Brain microvascular endothelial cell (primary cell): ENCODE data around the gene LSP1.
"Not testable (repeated sequence)": the region's sequence is repeated elsewhere in the genome, so short reads cannot be mapped to it uniquely, and the experiment has no call there.

Experiments used
- DNase-seq: peaks from one replicate; pipeline ENCODE4 v3.0.0-alpha.2; 2020
- H3K27ac ChIP-seq: fragments of 250-450 bp; sonication (Bioruptor Pico); 2 replicates; pipeline ENCODE4 v1.5.1; 2020; ENCODE audit warnings: mild to moderate bottlenecking, moderate library complexity
- H3K27me3 ChIP-seq: fragments of 250-450 bp; sonication (Bioruptor Pico); replicated peaks from 2 replicates; pipeline ENCODE4 v1.5.1; 2020; ENCODE audit warnings: mild to moderate bottlenecking
- H3K36me3 ChIP-seq: fragments of 250-450 bp; sonication (Bioruptor Pico); replicated peaks from 2 replicates; pipeline ENCODE4 v1.5.1; 2020; ENCODE audit warnings: mild to moderate bottlenecking
- H3K4me3 ChIP-seq: 2 replicates; pipeline ENCODE4 v1.5.1; 2011; ENCODE audit warnings: low read depth, mild to moderate bottlenecking, control low read depth, low read length, moderate library complexity
- CTCF ChIP-seq: IDR thresholded peaks from 2 replicates; pipeline ENCODE4 v1.5.1; 2011; ENCODE audit warnings: low read depth, mild to moderate bottlenecking, moderate library complexity, low read length, control low read depth, inconsistent platforms; ENCODE audit errors: missing control alignments
- in situ Hi-C: cut with HindIII; loops from 2 replicates; pipeline ENCODE4 v1.10.0; 2017; ENCODE audit warnings: low sequenced_read_pairs, low pct_ligation_motif_present

Gene LSP1

DNA sequence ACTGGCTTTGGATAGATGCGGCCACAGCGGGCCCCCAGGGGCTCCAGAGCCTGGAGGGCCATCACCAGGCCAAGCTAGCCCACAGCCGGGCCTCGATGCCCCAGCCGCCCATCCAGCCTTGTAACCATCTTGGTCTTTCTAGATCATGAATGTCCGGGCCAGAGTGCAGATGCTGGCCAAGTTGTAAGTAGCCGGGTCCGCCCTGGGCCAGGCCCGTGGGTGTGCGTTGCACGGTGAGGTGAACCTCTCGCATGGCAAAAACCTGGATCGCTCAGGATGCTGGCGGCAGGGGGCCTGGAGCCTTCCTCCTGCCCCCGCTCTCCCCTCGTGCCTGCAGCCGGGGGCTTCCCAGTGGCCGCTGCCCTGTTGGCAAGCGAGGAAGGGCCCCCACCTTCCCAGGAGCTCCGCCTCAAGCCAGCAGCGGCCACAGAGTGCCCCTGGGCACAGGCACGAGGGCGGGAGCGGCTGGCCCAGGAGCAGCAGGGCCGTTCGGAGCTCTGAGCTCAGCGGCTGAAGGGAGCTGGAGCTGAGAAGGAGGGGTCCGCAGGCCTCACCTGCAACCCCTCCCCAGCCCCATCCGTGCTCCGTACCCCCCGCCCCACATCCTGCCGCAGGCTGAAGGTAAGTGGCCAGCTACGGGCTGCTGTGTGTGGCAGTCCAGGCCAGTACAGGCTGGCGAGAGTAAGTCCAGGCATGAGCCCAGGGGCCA, 83.3 kb downstream of the LSP1 start:
- Histone ChIP-seq H3K27ac (no peak overlapping the region), H3K4me3 (no peak overlapping the region), H3K36me3 (no peaks in the 10 kb centered on the region), H3K27me3 (no peaks in the 10 kb centered on the region)
- in situ Hi-C loops: no loop called here
- no peak for TF ChIP-seq CTCF
- no peak for DNase-seq

DNA sequence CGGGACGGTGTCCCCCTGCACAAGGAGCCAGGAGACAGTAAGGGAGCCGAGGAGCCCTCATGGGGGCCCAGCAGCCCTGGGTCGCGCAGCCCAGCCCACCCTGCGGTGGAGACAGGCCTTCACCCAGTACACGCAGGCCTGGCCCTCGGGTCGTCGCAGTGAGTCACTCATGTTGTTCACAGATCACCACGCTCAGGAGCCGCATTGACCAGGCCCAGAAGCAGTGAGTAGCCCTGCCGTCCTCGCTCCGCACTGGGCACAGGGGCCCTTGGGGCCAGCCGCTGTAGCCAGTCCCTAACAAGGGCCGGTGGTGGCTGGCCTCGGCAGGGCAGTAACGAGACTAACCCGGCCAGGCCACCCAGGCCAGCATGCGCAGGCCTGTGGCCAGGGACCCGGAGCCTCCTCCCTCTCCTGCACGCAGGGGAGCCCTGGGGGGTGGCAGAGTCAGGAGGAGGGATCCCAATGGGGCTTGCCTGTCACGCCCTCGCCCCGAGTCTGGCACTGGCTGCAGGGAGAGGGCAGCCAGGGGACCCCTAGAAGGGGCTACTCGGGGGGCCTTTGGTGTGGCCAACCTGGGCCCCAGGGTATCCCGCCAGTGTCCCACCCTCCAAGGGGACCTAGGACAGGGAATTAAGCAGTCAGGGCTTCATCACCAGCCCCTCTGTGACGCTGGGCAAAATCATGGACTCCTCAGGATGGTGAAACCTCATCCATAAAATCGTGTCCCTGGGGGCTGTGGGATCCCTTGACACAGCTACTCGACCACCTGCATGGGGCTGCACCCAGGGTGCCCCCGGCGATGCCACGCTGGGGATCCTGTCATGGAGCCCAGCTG, 84.1 kb downstream of the LSP1 start:
- in situ Hi-C loops: no loop called here
- DNase-seq: no peak
- TF ChIP-seq CTCF: no peak
- no peak overlapping the region for H3K4me3 ChIP-seq
- no peaks in the 10 kb centered on the region for H3K36me3 ChIP-seq
- no peaks in the 10 kb centered on the region for H3K27me3 ChIP-seq
- H3K27ac ChIP-seq: no peak overlapping the region

GRCh38 chr11:1937616-1938342, 84.9 kb downstream of the LSP1 start:
- Histone ChIP-seq H3K36me3 (no peaks in the 10 kb centered on the region), H3K4me3 (no peak overlapping the region), H3K27ac (no peak overlapping the region), H3K27me3 (no peaks in the 10 kb centered on the region)
- no peak for TF ChIP-seq CTCF
- in situ Hi-C loops: no loop called here
- no peak for DNase-seq

DNA sequence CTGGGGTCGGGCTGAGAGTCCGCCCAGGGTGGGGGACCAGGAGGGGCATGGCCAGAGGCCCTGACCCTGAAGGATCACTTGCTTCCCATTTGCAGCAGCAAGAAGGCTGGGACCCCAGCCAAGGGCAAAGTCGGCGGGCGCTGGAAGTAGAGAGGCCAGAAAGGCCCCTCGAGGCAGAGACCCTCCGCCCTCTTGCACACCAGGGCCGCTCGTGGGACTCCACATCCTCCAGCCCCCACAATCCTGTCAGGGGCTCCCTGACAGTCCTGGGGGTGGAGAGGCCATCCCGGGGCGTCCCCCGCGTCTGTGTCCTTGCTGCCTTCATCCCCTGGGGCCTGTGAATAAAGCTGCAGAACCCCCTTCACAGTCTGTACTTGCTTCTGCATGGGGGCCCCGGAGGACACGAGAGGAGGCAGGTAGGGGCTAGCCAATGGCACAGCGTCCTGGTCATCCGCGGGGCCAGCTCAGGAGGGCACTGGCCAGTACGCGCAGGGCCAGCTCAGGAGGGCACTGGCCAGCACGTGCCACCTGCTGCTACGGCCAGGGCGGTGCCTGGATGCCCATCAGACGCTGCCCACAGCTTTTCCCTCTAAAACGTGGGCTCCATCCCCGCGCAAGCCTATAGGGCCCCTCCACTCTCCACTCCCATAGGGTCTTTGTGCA, 85.6 kb downstream of the LSP1 start:
- no peaks in the 10 kb centered on the region for H3K27me3 ChIP-seq
- in situ Hi-C loops: no loop called here
- H3K36me3 ChIP-seq: no peaks in the 10 kb centered on the region
- no peak for TF ChIP-seq CTCF
- DNase-seq: no peak
- H3K27ac ChIP-seq: no peak overlapping the region
- no peak overlapping the region for H3K4me3 ChIP-seq

DNA sequence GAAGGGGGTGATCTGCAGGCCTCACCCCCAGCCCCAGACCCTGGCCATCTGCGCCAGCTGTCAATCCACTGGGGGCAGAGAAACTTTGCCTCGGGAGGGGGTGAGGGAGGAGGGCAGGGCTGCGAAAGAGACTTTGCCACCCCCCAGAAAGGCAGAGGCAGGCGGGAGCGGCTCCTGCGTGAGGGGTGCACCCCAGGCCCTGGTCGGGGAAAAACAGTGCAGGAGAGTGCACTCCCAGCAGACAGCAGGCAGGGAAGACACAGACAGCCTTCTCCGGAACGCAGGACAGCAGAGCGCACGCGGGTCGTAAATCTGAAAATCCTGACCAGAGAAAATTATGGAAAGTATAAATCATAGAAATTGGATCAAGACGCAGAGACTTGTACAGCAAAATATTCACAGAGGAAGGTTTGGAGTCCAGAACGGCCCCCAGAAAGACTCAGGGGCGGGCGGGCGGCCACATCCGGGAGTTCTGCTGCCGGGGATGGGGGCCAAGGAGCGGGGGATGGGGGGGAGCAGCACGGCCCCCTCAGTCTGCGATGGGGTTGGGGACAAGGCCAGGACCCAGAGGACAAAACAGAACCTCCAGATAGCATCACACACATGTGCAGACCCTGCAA, 86.2 kb downstream of the LSP1 start:
- in situ Hi-C loops: no loop called here
- Histone ChIP-seq H3K36me3 (no peaks in the 10 kb centered on the region), H3K27ac (no peak overlapping the region), H3K27me3 (no peaks in the 10 kb centered on the region), H3K4me3 (no peak overlapping the region)
- TF ChIP-seq CTCF: no peak
- DNase-seq: no peak

- DNase-seq, H3K36me3 ChIP-seq, in situ Hi-C loops, H3K27me3 ChIP-seq, H3K4me3 ChIP-seq, H3K27ac ChIP-seq: not testable (repeated sequence)
These were observed 86.9 kb downstream of the LSP1 start for GRCh38 chr11:1939788-1940187.
